ENCODE data around the gene EOLA1. TPM values are rescaled to one million over a fixed set of nuclear protein-coding genes. Genes with fewer than 3 reads are reported as not detected.

Gene EOLA1
- total and polyA plus RNA-seq, 2 donors (not counting 1 experiment from before 2014, with no cell fraction given): 26.3 to 61.5 TPM

- no peak for TF ChIP-seq EZH2 (IDR thresholded peaks at IDR 0.05; ENCODE audit: borderline replicate concordance, insufficient read depth, low read depth, low read length, poor library complexity, severe bottlenecking)
- TF ChIP-seq, protein P1, sequence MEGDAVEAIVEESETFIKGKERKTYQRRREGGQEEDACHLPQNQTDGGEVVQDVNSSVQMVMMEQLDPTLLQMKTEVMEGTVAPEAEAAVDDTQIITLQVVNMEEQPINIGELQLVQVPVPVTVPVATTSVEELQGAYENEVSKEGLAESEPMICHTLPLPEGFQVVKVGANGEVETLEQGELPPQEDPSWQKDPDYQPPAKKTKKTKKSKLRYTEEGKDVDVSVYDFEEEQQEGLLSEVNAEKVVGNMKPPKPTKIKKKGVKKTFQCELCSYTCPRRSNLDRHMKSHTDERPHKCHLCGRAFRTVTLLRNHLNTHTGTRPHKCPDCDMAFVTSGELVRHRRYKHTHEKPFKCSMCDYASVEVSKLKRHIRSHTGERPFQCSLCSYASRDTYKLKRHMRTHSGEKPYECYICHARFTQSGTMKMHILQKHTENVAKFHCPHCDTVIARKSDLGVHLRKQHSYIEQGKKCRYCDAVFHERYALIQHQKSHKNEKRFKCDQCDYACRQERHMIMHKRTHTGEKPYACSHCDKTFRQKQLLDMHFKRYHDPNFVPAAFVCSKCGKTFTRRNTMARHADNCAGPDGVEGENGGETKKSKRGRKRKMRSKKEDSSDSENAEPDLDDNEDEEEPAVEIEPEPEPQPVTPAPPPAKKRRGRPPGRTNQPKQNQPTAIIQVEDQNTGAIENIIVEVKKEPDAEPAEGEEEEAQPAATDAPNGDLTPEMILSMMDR (IDR thresholded peaks at IDR 0.05): no peak
- H3K9me3 Mint-ChIP-seq (ENCODE audit: insufficient read depth): no peaks in the 10 kb centered on the region
- H3K4me3 ChIP-seq (ENCODE audit: control extremely low read depth in 1 of 5, extremely low read depth in 1 of 5, insufficient read depth in 1 of 5, low read depth in 2 of 5, low read length in 4 of 5): no peak overlapping the region
- POLR2A ChIA-PET: no interaction called here
- WGBS (ENCODE audit: insufficient coverage): no CpG with 5 or more reads among the region's 5 CpGs
- CTCF ChIA-PET: interaction anchor here (1.3 kb wide), 1 partner anchor 17 kb away, joined by 5 read pairs; no protein-coding TSS in a partner anchor
- no peak overlapping the region for H3K27ac ChIP-seq (ENCODE audit: low read length in 2 of 2)
- H4K20me1 ChIP-seq (ENCODE audit: control insufficient read depth, insufficient read depth, low read length, poor library complexity, severe bottlenecking): peaks cover 18% of the 10 kb centered on the region
- H3K4me2 ChIP-seq (replicated peaks; ENCODE audit: low read depth, low read length, poor library complexity, severe bottlenecking): no peak overlapping the region
- H3K27me3 Mint-ChIP-seq: no peaks in the 10 kb centered on the region
- H3K27ac Mint-ChIP-seq: no peak overlapping the region
- no peak overlapping the region for H3K9ac ChIP-seq (ENCODE audit: low read length)
- no peaks in the 10 kb centered on the region for H3K27me3 ChIP-seq (replicated peaks in 1 of 4; ENCODE audit: control extremely low read depth in 1 of 4, control insufficient read depth in 3 of 4, insufficient read depth in 4 of 4, low read length in 3 of 4)
- no peaks in the 10 kb centered on the region for H3K4me1 ChIP-seq (ENCODE audit: control insufficient read depth in 2 of 2, insufficient read depth in 2 of 2, low read length in 2 of 2)
- H3K4me3 Mint-ChIP-seq: no peak overlapping the region
- intact Hi-C loops (cut with micrococcal nuclease): no loop called here
- ATAC-seq (ENCODE audit: low read depth) (no peak), DNase-seq (no peak)
- no peak overlapping the region for H2AFZ ChIP-seq (ENCODE audit: insufficient read depth, low read depth, low read length, poor library complexity, severe bottlenecking)
- H3K4me1 Mint-ChIP-seq: peaks cover 9% of the 10 kb centered on the region
- peaks cover 7% of the 10 kb centered on the region for H3K79me2 ChIP-seq (ENCODE audit: control insufficient read depth, insufficient read depth, low read length)
- H3K9me3 ChIP-seq (ENCODE audit: control extremely low read depth in 1 of 3, control insufficient read depth in 2 of 3, insufficient read depth in 1 of 3, low read length in 2 of 3): no peaks in the 10 kb centered on the region
- peaks cover 0 to 94% of the 10 kb centered on the region in 2 experiments for H3K36me3 ChIP-seq (replicated peaks in 1 of 2; ENCODE audit: control extremely low read depth in 1 of 2, control insufficient read depth in 1 of 2, extremely low read depth in 1 of 2, insufficient read depth in 2 of 2, low read length in 1 of 2)
Measured at GRCh38 chrX:149495573-149496071, 45.2 kb upstream of the EOLA1 start.

DNA sequence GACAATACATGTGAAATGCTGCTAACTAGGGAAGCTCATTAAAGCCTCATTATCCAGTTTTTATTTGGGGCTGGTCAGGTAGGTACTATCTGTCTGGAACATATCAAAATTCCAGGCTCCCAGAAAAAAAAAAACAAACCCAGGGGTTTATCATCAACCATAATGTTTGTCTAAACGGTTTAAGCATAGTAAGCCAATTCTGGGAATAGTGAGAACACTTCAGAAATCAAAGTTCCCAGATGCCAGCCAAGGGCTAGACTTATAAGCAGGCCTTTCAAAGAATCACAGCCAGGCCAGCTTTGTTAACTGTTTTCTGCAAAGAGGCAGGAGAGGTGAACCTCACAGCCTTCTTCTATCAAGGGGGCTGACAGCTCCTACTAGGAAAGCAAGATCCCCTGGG is 43.8 kb upstream of the EOLA1 start:
- no peak overlapping the region for H3K27ac Mint-ChIP-seq

More for the DNA sequence above, 43.8 kb upstream of the EOLA1 start:
- Histone ChIP-seq H3K4me2 (replicated peaks; ENCODE audit: low read depth, low read length, poor library complexity, severe bottlenecking) (no peak overlapping the region), H3K27ac (ENCODE audit: low read length in 2 of 2) (no peak overlapping the region), H4K20me1 (ENCODE audit: control insufficient read depth, insufficient read depth, low read length, poor library complexity, severe bottlenecking) (peaks cover 32% of the 10 kb centered on the region), H3K9ac (ENCODE audit: low read length) (no peak overlapping the region), H3K79me2 (ENCODE audit: control insufficient read depth, insufficient read depth, low read length) (peaks cover 11% of the 10 kb centered on the region), H3K4me3 (ENCODE audit: control extremely low read depth in 1 of 5, extremely low read depth in 1 of 5, insufficient read depth in 1 of 5, low read depth in 2 of 5, low read length in 4 of 5) (no peak overlapping the region), H2AFZ (ENCODE audit: insufficient read depth, low read depth, low read length, poor library complexity, severe bottlenecking) (no peak overlapping the region), H3K9me3 (ENCODE audit: control extremely low read depth in 1 of 3, control insufficient read depth in 2 of 3, insufficient read depth in 1 of 3, low read length in 2 of 3) (no peaks in the 10 kb centered on the region), H3K36me3 (replicated peaks in 1 of 2; ENCODE audit: control extremely low read depth in 1 of 2, control insufficient read depth in 1 of 2, extremely low read depth in 1 of 2, insufficient read depth in 2 of 2, low read length in 1 of 2) (peaks cover 0 to 94% of the 10 kb centered on the region in 2 experiments), H3K4me1 (ENCODE audit: control insufficient read depth in 2 of 2, insufficient read depth in 2 of 2, low read length in 2 of 2) (no peaks in the 10 kb centered on the region), H3K27me3 (replicated peaks in 1 of 4; ENCODE audit: control extremely low read depth in 1 of 4, control insufficient read depth in 3 of 4, insufficient read depth in 4 of 4, low read length in 3 of 4) (no peaks in the 10 kb centered on the region)
- Mint-ChIP-seq H3K4me1 (peaks cover 13% of the 10 kb centered on the region), H3K9me3 (ENCODE audit: insufficient read depth) (no peaks in the 10 kb centered on the region), H3K4me3 (no peak overlapping the region), H3K27me3 (no peaks in the 10 kb centered on the region)
- WGBS (ENCODE audit: insufficient coverage): no CpG with 5 or more reads among the region's 1 CpG
- no peak for DNase-seq
- POLR2A ChIA-PET: interaction anchor here (0.7 kb wide), 1 partner anchor 1067 kb away, joined by 4 read pairs; no protein-coding TSS in a partner anchor
- TF ChIP-seq EZH2 (IDR thresholded peaks at IDR 0.05; ENCODE audit: borderline replicate concordance, insufficient read depth, low read depth, low read length, poor library complexity, severe bottlenecking): no peak
- TF ChIP-seq, protein P1 (IDR thresholded peaks at IDR 0.05): no peak
- no peak for ATAC-seq (ENCODE audit: low read depth)
- CTCF ChIA-PET: interaction anchor here (1.3 kb wide), 1 partner anchor 15 kb away, joined by 5 read pairs; no protein-coding TSS in a partner anchor
- intact Hi-C loops (cut with micrococcal nuclease): no loop called here
